Stimulated activated CD8-positive, alpha-beta memory T cell treated with anti-CD3 and anti-CD28 coated beads, Interleukin-7, amount 100 ng/mL, for 48 hours (primary cell): Measurements from ENCODE around the gene KRTAP5-9.
"Not testable (repeated sequence)": the region's sequence is repeated elsewhere in the genome, so short reads cannot be mapped to it uniquely, and the experiment has no call there.

Experiments used
- DNase-seq, 2 donors: peaks; one replicate each; pipeline ENCODE4 v3.0.0-alpha.2; 2020; ENCODE audit warnings: low read depth in 1 of 2; ENCODE audit errors: extremely low read depth in 1 of 2

KRTAP5-9 gene

DNA sequence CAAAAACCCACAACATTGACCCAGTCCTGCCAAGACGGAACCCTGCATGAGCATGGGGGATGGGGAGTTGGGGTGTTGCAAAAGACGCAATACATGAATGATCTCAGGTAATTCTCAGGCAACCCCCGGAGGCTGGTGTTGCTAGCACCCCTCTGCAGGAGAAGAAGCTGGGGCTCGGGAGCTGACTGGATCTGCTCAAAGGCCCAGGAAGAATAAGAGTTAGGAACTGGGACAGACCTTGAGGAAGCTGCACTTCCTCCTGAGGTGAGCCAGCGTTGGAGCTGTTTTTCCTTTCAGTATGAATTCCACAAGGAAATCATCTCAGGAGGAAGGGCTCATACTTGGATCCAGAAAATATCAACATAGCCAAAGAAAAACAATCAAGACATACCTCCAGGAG is at the start of gene KRTAP5-9:
TSS of gene KRTAP5-9 (plus strand) at position 301 of the 400 bp plus-strand sequence. CDS start 238 bp downstream, outside the sequence.
- no peak for DNase-seq

- no peak for DNase-seq
Measured at GRCh38 chr11:71499125-71499524, 49.1 kb upstream of the KRTAP5-9 start.

DNA sequence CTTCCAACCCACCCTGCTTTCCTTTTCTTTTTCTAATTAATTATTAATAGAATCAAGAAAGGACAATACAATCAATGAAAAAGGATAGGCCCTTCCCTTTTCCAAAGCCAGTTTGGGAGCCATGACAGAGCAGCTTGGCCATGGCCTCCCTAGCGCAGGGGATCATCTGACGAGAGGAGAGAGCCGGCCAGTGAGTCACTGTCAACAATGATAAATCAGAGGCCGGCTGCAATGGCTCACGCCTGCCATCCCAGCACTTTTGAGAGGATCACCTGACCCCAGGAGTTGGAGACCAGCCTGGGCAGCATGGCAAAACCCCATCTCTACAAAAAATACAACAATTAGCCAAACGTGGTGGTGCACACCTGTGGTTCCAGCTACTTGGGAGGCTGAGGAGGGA is 48.7 kb upstream of the KRTAP5-9 start:
- DNase-seq = no peak

- no peak for DNase-seq
Measured at GRCh38 chr11:71500601-71501021, 47.6 kb upstream of the KRTAP5-9 start.

DNA sequence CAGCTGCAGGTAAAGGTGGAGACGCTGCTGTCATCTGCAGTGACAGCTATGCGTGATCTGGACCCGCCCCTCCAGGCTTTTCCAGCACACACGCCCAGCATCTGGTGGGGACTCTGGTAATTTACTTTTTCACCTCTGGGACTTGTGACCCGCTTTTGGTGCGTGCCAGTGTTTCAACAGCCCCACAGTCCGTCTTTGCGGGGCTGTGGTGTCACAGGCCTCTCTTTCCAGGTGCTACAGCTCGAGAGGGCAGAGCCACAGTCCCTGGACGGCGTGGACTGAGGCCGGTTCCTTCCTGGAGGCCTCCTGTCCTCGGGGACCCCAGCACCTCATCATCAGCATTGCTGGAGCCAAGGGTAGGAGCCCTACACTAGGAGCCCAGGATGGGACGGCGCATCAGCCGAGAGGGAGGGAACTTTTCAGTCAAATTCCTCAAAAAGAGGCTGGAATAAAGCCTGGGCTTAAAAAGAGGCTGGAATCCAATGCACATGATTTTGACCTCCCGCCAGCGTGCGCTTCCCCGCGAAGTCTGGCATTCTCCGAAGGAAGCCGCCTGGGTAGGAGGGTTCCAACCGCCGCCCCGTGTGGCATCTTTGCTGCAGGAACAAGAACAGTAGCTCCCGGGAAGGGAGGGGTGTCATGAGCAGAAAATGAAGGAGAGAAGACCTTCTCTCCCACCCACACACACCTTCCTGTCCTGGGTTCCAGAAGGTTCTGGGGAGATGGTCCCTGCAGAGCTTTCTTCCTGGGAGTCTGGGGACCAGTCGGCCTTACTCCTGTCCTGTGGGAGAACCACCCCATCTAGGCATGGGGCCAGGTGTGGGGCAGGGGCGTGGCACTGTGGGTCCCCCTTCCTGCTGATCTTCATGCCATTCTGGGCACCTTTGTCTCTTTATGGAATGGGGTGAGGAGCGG is 46.9 kb upstream of the KRTAP5-9 start:
- DNase-seq = no peak

GRCh38 chr11:71502026-71502425 is 46.2 kb upstream of the KRTAP5-9 start:
- no peak for DNase-seq

- DNase-seq = no peak
Measured at GRCh38 chr11:71502871-71503435, 45.3 kb upstream of the KRTAP5-9 start.

GRCh38 chr11:71504531-71504930 is 43.7 kb upstream of the KRTAP5-9 start:
- no peak for DNase-seq

DNA sequence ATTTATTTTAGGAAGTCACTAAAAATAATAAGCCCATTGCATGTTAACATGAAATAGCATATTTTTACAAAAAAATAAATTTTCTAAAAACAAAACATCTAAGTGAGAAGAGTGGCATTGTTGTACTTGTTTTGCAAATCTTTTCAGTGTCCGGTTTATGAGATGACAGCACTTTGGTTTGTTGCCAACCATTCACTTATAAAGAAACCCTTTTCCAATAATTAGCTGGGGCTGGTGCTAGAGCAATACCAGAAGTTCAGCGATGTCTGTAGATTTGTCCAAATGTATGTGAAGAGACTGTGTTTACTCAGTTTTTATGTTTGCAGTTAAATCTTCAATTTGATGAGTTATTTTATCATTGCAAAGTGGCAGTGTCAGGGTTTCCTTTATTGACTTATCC is 43.2 kb upstream of the KRTAP5-9 start:
- no peak for DNase-seq

DNA sequence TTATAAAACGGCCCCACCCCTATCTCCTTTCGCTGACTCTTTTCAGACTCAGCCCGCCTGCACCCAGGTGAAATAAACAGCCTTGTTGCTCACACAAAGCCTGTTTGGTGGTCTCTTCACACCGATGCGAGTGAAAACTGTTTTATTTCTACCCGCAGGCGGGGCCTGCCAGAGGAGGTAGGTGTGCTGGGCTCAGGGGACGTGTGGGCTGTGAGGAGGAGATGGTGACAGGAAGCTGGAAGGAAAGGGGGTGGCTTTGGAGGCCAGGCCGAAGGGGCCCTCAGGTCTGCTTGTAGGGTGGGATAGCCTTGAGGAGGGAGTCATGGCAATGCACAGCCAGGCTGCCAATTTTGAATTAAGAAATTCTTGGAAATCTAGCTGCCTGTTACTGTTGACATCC is 42.4 kb upstream of the KRTAP5-9 start:
- no peak for DNase-seq

DNA sequence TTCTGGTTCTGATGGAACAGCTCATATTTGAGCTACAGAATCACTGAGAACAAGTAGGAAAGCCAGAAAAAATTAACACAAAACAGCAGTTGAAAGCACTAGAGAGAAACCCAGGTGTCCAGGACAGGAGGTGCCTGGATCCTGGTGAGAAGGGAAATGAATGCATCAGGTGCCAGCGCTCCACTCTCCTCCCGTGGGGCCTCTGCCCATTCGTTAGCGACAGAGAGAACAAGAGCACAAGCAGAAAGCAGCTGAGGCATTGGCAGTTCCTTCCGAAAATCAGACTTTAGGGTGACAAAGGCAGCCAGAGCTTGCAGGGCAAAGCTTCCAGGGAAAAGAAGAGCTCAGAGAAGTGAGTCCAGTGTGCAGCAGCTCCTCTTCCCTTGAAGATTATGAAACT is 41.1 kb upstream of the KRTAP5-9 start:
- DNase-seq = no peak

DNA sequence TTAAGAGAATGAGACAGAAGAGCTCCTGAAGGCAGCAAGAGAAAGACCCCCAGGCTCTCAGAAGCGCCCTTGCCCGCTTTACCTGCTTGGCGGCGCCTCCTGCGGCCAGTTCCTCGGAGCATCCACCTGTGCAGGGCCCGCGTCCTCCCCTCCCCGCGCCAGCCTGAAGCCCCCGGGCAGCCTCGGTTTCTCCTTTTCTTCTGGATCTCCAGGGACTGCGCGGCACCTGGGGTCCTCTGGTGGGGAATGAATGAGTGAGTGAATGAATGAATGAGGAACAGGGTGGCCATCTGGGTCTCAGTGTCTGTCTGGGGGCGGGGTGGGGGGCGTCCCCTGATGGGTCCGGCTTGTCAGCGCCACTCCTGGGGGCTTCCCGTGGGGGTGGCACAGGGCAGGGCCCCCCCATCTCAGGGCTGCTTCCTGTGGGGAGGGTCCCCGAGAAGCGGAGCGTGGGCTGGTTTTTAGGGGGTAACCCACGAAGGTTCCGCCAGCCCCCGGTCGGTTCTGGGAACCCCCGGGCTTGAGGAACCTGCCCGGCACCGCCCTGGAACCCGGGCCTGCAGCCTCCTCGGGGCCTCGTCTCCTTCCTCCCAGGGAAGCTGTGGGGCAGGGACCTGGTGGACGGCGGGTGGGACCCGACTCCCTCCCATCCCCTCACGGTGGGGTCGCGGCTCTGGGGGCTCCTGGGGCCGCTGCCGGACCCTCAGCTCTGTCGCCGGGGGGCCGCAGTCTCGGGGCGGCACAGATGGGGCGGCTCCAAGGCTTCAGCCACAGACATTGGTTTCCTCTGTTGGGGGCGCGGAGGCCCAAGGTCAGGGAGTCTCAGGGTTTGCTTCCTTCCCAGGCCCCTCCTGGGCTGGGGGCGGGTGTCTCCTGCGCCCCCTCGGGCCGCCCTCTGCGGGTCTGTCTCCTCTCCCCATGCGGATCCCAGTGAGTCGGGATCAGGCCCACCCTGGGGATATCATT is 29.4 kb upstream of the KRTAP5-9 start:
- DNase-seq = no peak

- DNase-seq = no peak
Measured at GRCh38 chr11:71519546-71519945, 28.7 kb upstream of the KRTAP5-9 start.

DNA sequence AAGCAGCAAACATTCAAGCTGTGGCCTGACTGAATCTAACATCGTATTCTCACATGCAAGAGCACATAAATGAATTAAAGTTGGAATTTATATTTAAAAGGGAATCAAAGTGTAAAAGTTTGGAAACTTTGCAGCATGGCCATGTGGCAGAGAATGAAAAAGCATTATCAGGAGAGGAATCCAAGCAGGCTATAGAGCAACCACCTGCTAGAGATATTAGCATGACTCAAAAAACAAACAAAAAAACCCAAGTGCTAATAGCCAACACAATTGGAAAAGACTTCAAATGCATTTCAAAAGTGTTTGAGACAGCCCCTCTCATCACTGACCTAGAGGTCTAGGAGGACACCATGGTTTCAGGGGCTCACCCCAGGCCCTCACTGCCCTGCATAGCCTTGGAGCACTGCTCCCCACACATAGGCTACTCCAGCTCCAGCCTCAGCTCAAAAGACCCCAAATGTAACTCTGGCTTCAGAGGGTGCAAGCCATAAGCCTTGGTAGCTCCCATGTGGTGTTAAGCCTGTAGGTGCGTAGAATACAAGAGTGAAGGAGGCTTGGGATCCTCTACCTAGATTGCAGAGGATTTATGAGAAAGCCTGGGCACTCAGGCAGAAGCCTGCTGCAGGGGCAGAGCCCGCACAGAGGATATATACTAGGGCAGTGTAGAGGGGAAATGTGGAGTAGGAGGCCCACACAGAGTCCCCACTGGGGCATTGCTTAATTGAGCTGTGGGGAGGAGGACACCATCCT is 22.9 kb upstream of the KRTAP5-9 start:
- no peak for DNase-seq

DNA sequence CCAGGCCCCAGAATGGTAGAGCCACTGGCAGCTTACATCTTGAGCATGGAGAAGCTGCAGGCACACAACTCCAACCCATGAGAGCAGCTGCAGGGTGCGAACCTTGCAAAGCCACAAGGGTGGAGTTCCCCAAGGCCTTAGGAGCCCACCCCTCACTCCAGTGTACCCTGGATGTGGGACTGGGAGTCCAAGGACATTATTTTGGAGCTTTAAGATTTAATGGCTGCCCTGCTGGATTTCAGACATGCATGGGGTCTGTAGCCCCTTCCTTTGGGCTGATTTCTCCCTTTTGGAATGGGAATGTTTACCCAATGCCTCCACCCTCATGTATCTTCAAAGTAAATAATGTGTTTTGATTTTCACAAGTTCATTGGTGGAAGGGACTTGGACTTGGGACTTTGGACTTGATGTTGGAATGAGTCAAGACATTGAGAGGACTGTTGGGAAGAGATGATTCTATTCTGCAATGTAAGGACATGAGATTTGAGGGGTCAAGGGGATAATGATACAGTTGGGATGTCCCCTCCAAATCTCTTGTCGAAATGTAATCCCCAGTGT is 22.2 kb upstream of the KRTAP5-9 start:
- no peak for DNase-seq

DNA sequence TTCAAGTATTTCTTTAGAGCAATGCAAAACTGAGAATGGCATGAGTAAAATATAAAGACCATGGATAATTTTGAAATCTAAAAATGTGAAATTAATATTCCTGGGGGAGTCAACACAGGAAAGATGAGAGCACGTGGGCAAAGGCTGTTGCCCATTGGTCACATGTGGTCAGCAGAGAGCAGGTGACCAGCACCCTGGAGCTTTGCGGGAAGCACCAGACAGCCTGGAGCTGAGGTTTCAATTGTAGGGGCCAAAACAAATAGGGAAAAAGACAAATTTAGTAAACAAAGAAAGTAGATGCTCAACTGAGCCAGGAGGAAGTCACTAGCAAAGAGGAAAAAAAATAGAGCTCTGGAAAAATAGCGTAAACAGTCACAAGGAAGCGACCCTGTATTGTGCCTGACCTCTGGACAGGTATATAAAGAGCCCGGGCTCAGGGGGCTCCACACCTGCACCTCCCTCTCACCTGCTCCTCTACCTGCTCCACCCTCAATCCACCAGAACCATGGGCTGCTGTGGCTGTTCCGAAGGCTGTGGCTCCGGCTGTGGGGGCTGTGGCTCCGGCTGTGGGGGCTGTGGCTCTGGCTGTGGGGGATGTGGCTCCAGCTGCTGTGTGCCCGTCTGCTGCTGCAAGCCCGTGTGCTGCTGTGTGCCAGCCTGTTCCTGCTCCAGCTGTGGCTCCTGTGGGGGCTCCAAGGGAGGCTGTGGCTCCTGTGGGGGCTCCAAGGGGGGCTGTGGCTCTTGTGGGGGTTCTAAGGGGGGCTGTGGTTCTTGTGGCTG is 21.2 kb upstream of the KRTAP5-9 start, which contains the start of gene KRTAP5-7:
TSS of gene KRTAP5-7 (plus strand) at position 472 of the 780 bp plus-strand sequence. CDS start at position 506, 34 bp downstream.
- not testable (repeated sequence) for DNase-seq

DNA sequence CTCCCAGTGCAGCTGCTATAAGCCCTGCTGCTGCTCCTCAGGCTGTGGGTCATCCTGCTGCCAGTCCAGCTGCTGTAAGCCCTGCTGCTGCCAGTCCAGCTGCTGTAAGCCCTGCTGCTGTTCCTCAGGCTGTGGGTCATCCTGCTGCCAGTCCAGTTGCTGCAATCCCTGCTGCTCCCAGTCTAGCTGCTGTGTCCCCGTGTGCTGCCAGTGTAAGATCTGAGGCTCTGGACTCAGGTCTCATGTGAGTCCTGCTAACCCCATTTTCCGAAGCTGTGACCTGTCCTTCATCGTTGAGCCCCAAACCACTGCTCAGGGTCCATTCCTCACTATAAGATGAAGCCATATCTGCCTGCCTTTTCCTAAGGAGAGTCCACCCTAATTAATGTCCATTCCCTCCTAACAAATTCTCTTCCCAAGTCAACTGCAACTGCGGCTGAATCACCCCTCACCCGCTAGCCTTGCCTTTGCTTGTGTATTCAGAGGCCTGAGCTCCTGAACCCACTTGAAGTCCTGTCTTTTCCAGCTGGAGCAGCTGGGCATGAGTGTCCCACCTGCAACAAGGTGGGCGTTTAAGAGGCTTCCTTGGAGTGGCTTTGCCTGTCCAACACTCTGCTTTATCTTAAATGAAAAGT is 20.5 kb upstream of the KRTAP5-9 start:
- DNase-seq = no peak

DNA sequence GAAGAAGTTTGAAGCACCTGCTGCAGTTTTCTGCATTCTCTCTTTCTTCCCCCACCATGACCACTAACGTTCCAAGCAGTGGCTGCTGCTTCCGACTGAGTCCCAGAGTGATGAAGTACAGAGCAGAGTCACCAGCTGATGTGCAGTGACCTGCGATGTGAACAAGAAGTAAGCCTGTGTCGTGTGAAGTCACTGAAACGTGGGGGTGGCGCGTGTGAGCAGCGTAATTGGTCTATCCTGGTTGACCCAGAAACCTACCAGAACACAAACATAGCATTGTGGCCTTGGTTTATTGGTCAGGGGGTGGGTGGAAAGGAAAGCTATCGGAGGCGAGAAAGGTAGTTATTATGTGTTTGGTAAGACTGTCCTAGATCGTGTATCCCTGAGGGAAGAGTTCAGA is 17.6 kb upstream of the KRTAP5-9 start:
- DNase-seq = no peak
